Keratinocyte (primary cell): ENCODE measurements around the gene OR9G4. TPM values are rescaled to one million over a fixed set of nuclear protein-coding genes. Genes with fewer than 3 reads are reported as not detected.

Source experiments
- DNase-seq: peaks from one replicate; pipeline ENCODE4 v3.0.0-alpha.2; 2011; ENCODE audit warnings: low read depth, missing footprints, low spot score
- FAIRE-seq: peaks from 2 replicates; lab custom pipeline; 2011; peaks lifted over from hg19 to GRCh38; lab: Jason Lieb, UNC
- H2AFZ ChIP-seq: 2 replicates; pipeline ENCODE4 v1.6.0; 2012; ENCODE audit warnings: low read length, control low read depth, inconsistent platforms; ENCODE audit not compliant: control insufficient read depth
- H3K27ac ChIP-seq: 2 replicates; pipeline ENCODE4 v1.5.1; 2011; ENCODE audit warnings: low read length; ENCODE audit not compliant: control insufficient read depth, insufficient read depth
- H3K27me3 ChIP-seq: 3 replicates; pipeline ENCODE4 v1.6.0; 2011; ENCODE audit warnings: low read length; ENCODE audit not compliant: control insufficient read depth, insufficient read depth; ENCODE audit errors: extremely low read depth
- H3K36me3 ChIP-seq, 2 experiments: 2 replicates in 1 of 2; 3 replicates in 1 of 2; pipeline ENCODE4 v1.5.1; 2011; ENCODE audit warnings: low read length in 2 of 2, mild to moderate bottlenecking in 1 of 2; ENCODE audit not compliant: control insufficient read depth in 2 of 2, insufficient read depth in 2 of 2; ENCODE audit errors: extremely low read depth in 1 of 2
- H3K4me1 ChIP-seq: 3 replicates; pipeline ENCODE4 v1.5.1; 2011; ENCODE audit warnings: low read length; ENCODE audit not compliant: control insufficient read depth, insufficient read depth; ENCODE audit errors: extremely low read depth
- H3K4me2 ChIP-seq: 3 replicates; pipeline ENCODE4 v1.6.0; 2011; ENCODE audit warnings: low read depth, low read length; ENCODE audit not compliant: control insufficient read depth, insufficient read depth; ENCODE audit errors: extremely low read depth
- H3K4me3 ChIP-seq, 3 experiments: fragments of 200-600 bp in 1 of 3; sonication (generic) in 1 of 3; 2 replicates in 2 of 3; 3 replicates in 1 of 3; pipeline ENCODE4 v1.5.1; 2011 to 2016; ENCODE audit warnings: low read length in 3 of 3, mild to moderate bottlenecking in 3 of 3, control low read depth in 2 of 3, inconsistent platforms in 1 of 3, low read depth in 1 of 3, mixed read lengths in 1 of 3, mixed run types in 1 of 3, moderate library complexity in 1 of 3; ENCODE audit not compliant: control insufficient read depth in 2 of 3, insufficient read depth in 2 of 3; ENCODE audit errors: extremely low read depth in 1 of 3
- H3K79me2 ChIP-seq: 2 replicates; pipeline ENCODE4 v1.6.0; 2012; ENCODE audit warnings: low read length; ENCODE audit not compliant: control insufficient read depth, insufficient read depth
- H3K9ac ChIP-seq: 3 replicates; pipeline ENCODE4 v1.6.0; 2011; ENCODE audit warnings: low read length; ENCODE audit not compliant: control insufficient read depth, insufficient read depth; ENCODE audit errors: extremely low read depth
- H3K9me1 ChIP-seq: 3 replicates; pipeline ENCODE4 v1.6.0; 2011; ENCODE audit warnings: low read length; ENCODE audit not compliant: control insufficient read depth, insufficient read depth; ENCODE audit errors: extremely low read depth
- H3K9me3 ChIP-seq: 2 replicates; pipeline ENCODE4 v1.5.1; 2012; ENCODE audit warnings: low read depth, low read length; ENCODE audit not compliant: control insufficient read depth
- H4K20me1 ChIP-seq: 3 replicates; pipeline ENCODE4 v1.6.0; 2011; ENCODE audit warnings: low read length; ENCODE audit not compliant: control insufficient read depth, insufficient read depth; ENCODE audit errors: extremely low read depth
- EZH2 ChIP-seq: IDR thresholded peaks from one replicate; pipeline ENCODE4 v1.6.1; 2012; ENCODE audit warnings: inconsistent platforms, mild to moderate bottlenecking, low read length, moderate library complexity
- dilution Hi-C: fragments of 300-500 bp; cut with MboI; formaldehyde crosslinking; loops from one replicate; pipeline ENCODE4 v1.7.0; 2020; ENCODE audit warnings: low sequenced_read_pairs; ENCODE audit not compliant: extremely low pct_ligation_motif_present
- polyA plus RNA-seq, 5 experiments: library from polyadenylated mRNA; depleted of rRNA in 3 of 5; stranded (reverse) in 3 of 5; stranded (forward) in 1 of 5; unstranded in 1 of 5; fragments of >200 nt; gene quantifications; 1 replicate in 1 of 5; 2 replicates in 3 of 5; 3 replicates in 1 of 5; pipeline versions ENCODE4 v1.2.1 to v1.2.3, GENCODE V29; 2011 to 2012; ENCODE audit warnings: missing spikeins in 2 of 5, low read depth in 1 of 5, low replicate concordance in 1 of 5
- TF ChIP-seq, protein P1 (sequence below), 3 experiments: IDR thresholded peaks in 1 of 3; conservative IDR thresholded peaks in 1 of 3; optimal IDR thresholded peaks in 1 of 3; 2 replicates in 2 of 3; 3 replicates in 1 of 3; pipeline versions ENCODE3 to v1.5.1; 2011; ENCODE audit warnings: low read length in 3 of 3, mild to moderate bottlenecking in 3 of 3, moderate library complexity in 2 of 3, control low read depth in 1 of 3, inconsistent platforms in 1 of 3; ENCODE audit not compliant: insufficient read depth in 2 of 3; ENCODE audit errors: extremely low read depth in 1 of 3

The OR9G4 gene
- polyA plus RNA-seq, 1 donor (not counting 4 experiments of a cell fraction or from before 2014, with no cell fraction given): not detected

DNA sequence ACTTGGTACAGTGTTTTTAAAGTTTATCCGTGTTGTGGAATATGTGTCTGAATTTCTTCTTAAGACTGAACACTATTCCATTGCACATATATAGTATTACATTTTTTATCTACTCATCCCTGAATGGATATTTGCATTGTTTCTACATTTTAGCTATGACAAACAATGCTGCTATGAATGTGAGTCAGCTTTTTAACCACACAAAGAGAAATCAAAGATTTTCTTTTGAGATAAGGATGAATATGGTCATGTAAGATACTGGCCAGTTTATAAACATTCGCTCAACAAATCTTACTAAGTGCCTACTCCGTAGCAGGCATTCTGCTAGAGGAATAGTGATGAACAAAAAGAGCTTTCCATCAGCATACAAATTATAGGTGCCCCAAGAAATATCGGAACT, 16.5 kb upstream of the OR9G4 start:
- no peak for TF ChIP-seq EZH2
- TF ChIP-seq, protein P1, sequence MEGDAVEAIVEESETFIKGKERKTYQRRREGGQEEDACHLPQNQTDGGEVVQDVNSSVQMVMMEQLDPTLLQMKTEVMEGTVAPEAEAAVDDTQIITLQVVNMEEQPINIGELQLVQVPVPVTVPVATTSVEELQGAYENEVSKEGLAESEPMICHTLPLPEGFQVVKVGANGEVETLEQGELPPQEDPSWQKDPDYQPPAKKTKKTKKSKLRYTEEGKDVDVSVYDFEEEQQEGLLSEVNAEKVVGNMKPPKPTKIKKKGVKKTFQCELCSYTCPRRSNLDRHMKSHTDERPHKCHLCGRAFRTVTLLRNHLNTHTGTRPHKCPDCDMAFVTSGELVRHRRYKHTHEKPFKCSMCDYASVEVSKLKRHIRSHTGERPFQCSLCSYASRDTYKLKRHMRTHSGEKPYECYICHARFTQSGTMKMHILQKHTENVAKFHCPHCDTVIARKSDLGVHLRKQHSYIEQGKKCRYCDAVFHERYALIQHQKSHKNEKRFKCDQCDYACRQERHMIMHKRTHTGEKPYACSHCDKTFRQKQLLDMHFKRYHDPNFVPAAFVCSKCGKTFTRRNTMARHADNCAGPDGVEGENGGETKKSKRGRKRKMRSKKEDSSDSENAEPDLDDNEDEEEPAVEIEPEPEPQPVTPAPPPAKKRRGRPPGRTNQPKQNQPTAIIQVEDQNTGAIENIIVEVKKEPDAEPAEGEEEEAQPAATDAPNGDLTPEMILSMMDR (optimal IDR thresholded peaks at IDR 0.05 in 1 of 3, IDR thresholded peaks at IDR 0.05 in 1 of 3, conservative IDR thresholded peaks at IDR 0.05 in 1 of 3; ENCODE audit: extremely low read depth in 1 of 3, insufficient read depth in 2 of 3, low read length in 3 of 3): no peak
- H3K4me2 ChIP-seq: no peak overlapping the region
- H3K4me3 ChIP-seq: no peak overlapping the region
- dilution Hi-C loops: no loop called here
- no peaks in the 10 kb centered on the region for H3K36me3 ChIP-seq
- FAIRE-seq (no peak), DNase-seq (no peak)
- no peaks in the 10 kb centered on the region for H3K79me2 ChIP-seq
- H3K4me1 ChIP-seq: no peaks in the 10 kb centered on the region
- no peaks in the 10 kb centered on the region for H3K27me3 ChIP-seq
- no peaks in the 10 kb centered on the region for H3K9me1 ChIP-seq
- no peaks in the 10 kb centered on the region for H4K20me1 ChIP-seq
- H2AFZ ChIP-seq: no peak overlapping the region
- H3K9ac ChIP-seq: no peak overlapping the region
- H3K9me3 ChIP-seq: no peaks in the 10 kb centered on the region
- H3K27ac ChIP-seq: no peak overlapping the region

DNA sequence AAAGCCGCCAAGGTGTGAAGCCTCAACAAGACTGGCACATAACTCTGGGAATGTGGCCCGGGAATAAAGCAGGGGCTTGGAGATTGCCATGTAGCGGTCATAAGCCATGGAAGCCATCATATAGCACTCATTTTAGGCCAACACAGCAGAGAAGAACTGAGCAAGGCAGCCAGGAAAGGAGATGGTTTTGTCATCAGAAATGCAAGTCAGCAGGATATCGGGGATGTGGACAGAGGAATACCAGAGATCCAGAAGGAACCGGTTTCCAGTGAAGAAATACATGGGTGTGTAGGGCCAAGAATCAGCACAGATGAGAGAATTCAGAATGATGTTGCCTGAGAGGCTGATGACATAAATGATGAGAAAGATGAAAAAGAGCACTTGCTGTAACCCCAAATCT, 3.0 kb upstream of the OR9G4 start:
- FAIRE-seq: no peak
- no peak overlapping the region for H3K9ac ChIP-seq
- TF ChIP-seq, protein P1 (optimal IDR thresholded peaks at IDR 0.05 in 1 of 3, IDR thresholded peaks at IDR 0.05 in 1 of 3, conservative IDR thresholded peaks at IDR 0.05 in 1 of 3; ENCODE audit: extremely low read depth in 1 of 3, insufficient read depth in 2 of 3, low read length in 3 of 3): no peak
- TF ChIP-seq EZH2: no peak
- H3K9me1 ChIP-seq: no peaks in the 10 kb centered on the region
- DNase-seq: no peak
- H3K27me3 ChIP-seq: no peaks in the 10 kb centered on the region
- H3K79me2 ChIP-seq: no peaks in the 10 kb centered on the region
- no peaks in the 10 kb centered on the region for H3K4me1 ChIP-seq
- no peaks in the 10 kb centered on the region for H3K36me3 ChIP-seq
- H3K4me3 ChIP-seq: no peak overlapping the region
- H3K27ac ChIP-seq: no peak overlapping the region
- no peaks in the 10 kb centered on the region for H3K9me3 ChIP-seq
- no peak overlapping the region for H2AFZ ChIP-seq
- dilution Hi-C loops: no loop called here
- H3K4me2 ChIP-seq: no peak overlapping the region
- H4K20me1 ChIP-seq: no peaks in the 10 kb centered on the region
